ENCODE data around the gene MAF. TPM values are rescaled to one million over a fixed set of nuclear protein-coding genes. Genes with fewer than 3 reads are reported as not detected.

Gene MAF
- total and polyA plus RNA-seq, 10 donors: 8.8 to 107 (median 60.6) TPM

- WGBS, 5 donors: 68 to 89% (median 84%) methylated on average over 2 of the region's 2 CpGs
- Histone ChIP-seq H3K4me1 (no peaks in the 10 kb centered on the region), H3K27me3 (replicated peaks in 1 of 7) (no peaks in the 10 kb centered on the region), H3K36me3 (no peaks in the 10 kb centered on the region), H3K9me3 (peaks cover 0 to 7% (median 0%) of the 10 kb centered on the region in 8 donors), H3K27ac (no peak overlapping the region), H3K4me3 (no peak overlapping the region)
- TF ChIP-seq CTCF (IDR thresholded peaks at IDR 0.05 in 8 of 11, conservative IDR thresholded peaks at IDR 0.05 in 3 of 11): no peak
- no peak for TF ChIP-seq POLR2AphosphoS5 (IDR thresholded peaks at IDR 0.05)
- TF ChIP-seq POLR2A (IDR thresholded peaks at IDR 0.05): no peak
- intact Hi-C loops (cut with DNase I; ENCODE audit: low total_unique reads): no loop called here
- DNase-seq: no peak
Observed at GRCh38 chr16:79560318-79560717, 40.2 kb downstream of the MAF start.

- no peaks in the 10 kb centered on the region for H3K36me3 ChIP-seq
- intact Hi-C loops (cut with DNase I; ENCODE audit: low total_unique reads): no loop called here
- 37 to 90% (median 81%) methylated on average over 1 of the region's 1 CpG for WGBS, 5 donors
- H3K4me1 ChIP-seq: no peaks in the 10 kb centered on the region
- no peaks in the 10 kb centered on the region for H3K27me3 ChIP-seq (replicated peaks in 1 of 7)
- no peak for TF ChIP-seq POLR2A (IDR thresholded peaks at IDR 0.05)
- no peak for TF ChIP-seq CTCF (IDR thresholded peaks at IDR 0.05 in 8 of 11, conservative IDR thresholded peaks at IDR 0.05 in 3 of 11)
- TF ChIP-seq POLR2AphosphoS5 (IDR thresholded peaks at IDR 0.05): no peak
- H3K4me3 ChIP-seq: no peak overlapping the region
- no peak for DNase-seq
- H3K27ac ChIP-seq: no peak overlapping the region
- peaks cover 0 to 7% (median 0%) of the 10 kb centered on the region in 8 donors for H3K9me3 ChIP-seq
Observed at GRCh38 chr16:79559532-79559931, 41.0 kb downstream of the MAF start.

GRCh38 chr16:79557421-79557820 lies 43.1 kb downstream of the MAF start:
- intact Hi-C loops (cut with DNase I; ENCODE audit: low total_unique reads): no loop called here
- 50 to 72% (median 58%) methylated on average over 3 of the region's 3 CpGs for WGBS, 5 donors
- Histone ChIP-seq H3K4me1 (no peaks in the 10 kb centered on the region), H3K9me3 (peaks cover 0 to 7% (median 0%) of the 10 kb centered on the region in 8 donors), H3K27ac (no peak overlapping the region), H3K27me3 (replicated peaks in 1 of 7) (peaks cover 0 to 7% (median 0%) of the 10 kb centered on the region in 7 donors), H3K4me3 (no peak overlapping the region), H3K36me3 (no peaks in the 10 kb centered on the region)
- TF ChIP-seq CTCF (IDR thresholded peaks at IDR 0.05 in 8 of 11, conservative IDR thresholded peaks at IDR 0.05 in 3 of 11) (no peak), POLR2A (IDR thresholded peaks at IDR 0.05) (no peak), POLR2AphosphoS5 (IDR thresholded peaks at IDR 0.05) (no peak)
- no peak for DNase-seq

GRCh38 chr16:79554912-79555311 lies 45.6 kb downstream of the MAF start:
- H3K4me1 ChIP-seq: no peaks in the 10 kb centered on the region
- intact Hi-C loops (cut with DNase I; ENCODE audit: low total_unique reads): no loop called here
- no peaks in the 10 kb centered on the region for H3K36me3 ChIP-seq
- H3K27me3 ChIP-seq (replicated peaks in 1 of 7): peaks cover 0 to 7% (median 0%) of the 10 kb centered on the region in 7 donors
- peaks cover 0 to 7% (median 0%) of the 10 kb centered on the region in 8 donors for H3K9me3 ChIP-seq
- no peak overlapping the region for H3K27ac ChIP-seq
- H3K4me3 ChIP-seq: no peak overlapping the region
- no peak for TF ChIP-seq CTCF (IDR thresholded peaks at IDR 0.05 in 8 of 11, conservative IDR thresholded peaks at IDR 0.05 in 3 of 11)
- no peak for TF ChIP-seq POLR2AphosphoS5 (IDR thresholded peaks at IDR 0.05)
- no peak for TF ChIP-seq POLR2A (IDR thresholded peaks at IDR 0.05)
- no peak for DNase-seq
